Chondrocyte (in vitro differentiated cells): ENCODE results near the gene FAF1. TPM values are rescaled to one million over a fixed set of nuclear protein-coding genes. Genes with fewer than 3 reads are reported as not detected.

Experiments
- DNase-seq: peaks from one replicate; pipeline ENCODE4 v3.0.0; 2021; ENCODE audit warnings: mixed read lengths, low spot score
- H3K27ac Mint-ChIP-seq: one replicate; pipeline ENCODE4 v1.8.0; 2021; ENCODE audit warnings: mild to moderate bottlenecking, moderate library complexity, mixed read lengths; ENCODE audit not compliant: unreplicated experiment
- H3K27me3 Mint-ChIP-seq: 2 replicates; pipeline ENCODE4 v1.8.0; 2021; ENCODE audit warnings: low read depth, mixed read lengths
- H3K36me3 Mint-ChIP-seq: 2 replicates; pipeline ENCODE4 v1.8.0; 2021; ENCODE audit warnings: low read depth, mixed read lengths
- H3K4me1 Mint-ChIP-seq: 2 replicates; pipeline ENCODE4 v1.8.0; 2021; ENCODE audit warnings: low read depth, mild to moderate bottlenecking, mixed read lengths
- H3K4me3 Mint-ChIP-seq: one replicate; pipeline ENCODE4 v1.8.0; 2021; ENCODE audit warnings: mild to moderate bottlenecking, moderate library complexity, mixed read lengths; ENCODE audit not compliant: unreplicated experiment
- H3K9me3 Mint-ChIP-seq: 2 replicates; pipeline ENCODE4 v1.8.0; 2021; ENCODE audit warnings: low read depth, mixed read lengths
- total RNA-seq: library from RNA; stranded (reverse); gene quantifications from 3 replicates; pipeline ENCODE4 v1.2.1, GENCODE V29; 2021
- TF ChIP-seq, protein P1 (sequence below): fragments of 200-600 bp; sonication (generic); IDR thresholded peaks from 2 replicates; pipeline ENCODE4 v1.5.0; 2021; ENCODE audit warnings: antibody characterized with exemption, mild to moderate bottlenecking, moderate library complexity

FAF1 gene
- total RNA-seq, 1 donor from 2014 or later, result 38.7 TPM

- Mint-ChIP-seq H3K27me3 (no peaks in the 10 kb centered on the region), H3K9me3 (no peaks in the 10 kb centered on the region), H3K27ac (no peak overlapping the region), H3K36me3 (no peaks in the 10 kb centered on the region), H3K4me3 (no peak overlapping the region), H3K4me1 (peaks cover 18% of the 10 kb centered on the region)
- DNase-seq, result no peak
- TF ChIP-seq, protein P1, sequence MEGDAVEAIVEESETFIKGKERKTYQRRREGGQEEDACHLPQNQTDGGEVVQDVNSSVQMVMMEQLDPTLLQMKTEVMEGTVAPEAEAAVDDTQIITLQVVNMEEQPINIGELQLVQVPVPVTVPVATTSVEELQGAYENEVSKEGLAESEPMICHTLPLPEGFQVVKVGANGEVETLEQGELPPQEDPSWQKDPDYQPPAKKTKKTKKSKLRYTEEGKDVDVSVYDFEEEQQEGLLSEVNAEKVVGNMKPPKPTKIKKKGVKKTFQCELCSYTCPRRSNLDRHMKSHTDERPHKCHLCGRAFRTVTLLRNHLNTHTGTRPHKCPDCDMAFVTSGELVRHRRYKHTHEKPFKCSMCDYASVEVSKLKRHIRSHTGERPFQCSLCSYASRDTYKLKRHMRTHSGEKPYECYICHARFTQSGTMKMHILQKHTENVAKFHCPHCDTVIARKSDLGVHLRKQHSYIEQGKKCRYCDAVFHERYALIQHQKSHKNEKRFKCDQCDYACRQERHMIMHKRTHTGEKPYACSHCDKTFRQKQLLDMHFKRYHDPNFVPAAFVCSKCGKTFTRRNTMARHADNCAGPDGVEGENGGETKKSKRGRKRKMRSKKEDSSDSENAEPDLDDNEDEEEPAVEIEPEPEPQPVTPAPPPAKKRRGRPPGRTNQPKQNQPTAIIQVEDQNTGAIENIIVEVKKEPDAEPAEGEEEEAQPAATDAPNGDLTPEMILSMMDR, result peak; percentile 72
Measured at GRCh38 chr1:50605186-50605875, 354.7 kb downstream of the FAF1 start.

- no peak for DNase-seq
- H3K4me3 Mint-ChIP-seq, result no peak overlapping the region
- TF ChIP-seq, protein P1, result no peak
- H3K4me1 Mint-ChIP-seq, result peaks cover 18% of the 10 kb centered on the region
- no peaks in the 10 kb centered on the region for H3K9me3 Mint-ChIP-seq
- no peak overlapping the region for H3K27ac Mint-ChIP-seq
- no peaks in the 10 kb centered on the region for H3K36me3 Mint-ChIP-seq
- H3K27me3 Mint-ChIP-seq, result no peaks in the 10 kb centered on the region
Measured at GRCh38 chr1:50604580-50604979, 355.5 kb downstream of the FAF1 start.

GRCh38 chr1:50603274-50604271 lies 356.5 kb downstream of the FAF1 start:
- Mint-ChIP-seq H3K27me3 (no peaks in the 10 kb centered on the region), H3K27ac (peak overlapping the region; percentile 8), H3K36me3 (no peaks in the 10 kb centered on the region), H3K4me1 (peaks cover 18% of the 10 kb centered on the region), H3K9me3 (no peaks in the 10 kb centered on the region), H3K4me3 (no peak overlapping the region)
- TF ChIP-seq, protein P1, result no peak
- no peak for DNase-seq

DNA sequence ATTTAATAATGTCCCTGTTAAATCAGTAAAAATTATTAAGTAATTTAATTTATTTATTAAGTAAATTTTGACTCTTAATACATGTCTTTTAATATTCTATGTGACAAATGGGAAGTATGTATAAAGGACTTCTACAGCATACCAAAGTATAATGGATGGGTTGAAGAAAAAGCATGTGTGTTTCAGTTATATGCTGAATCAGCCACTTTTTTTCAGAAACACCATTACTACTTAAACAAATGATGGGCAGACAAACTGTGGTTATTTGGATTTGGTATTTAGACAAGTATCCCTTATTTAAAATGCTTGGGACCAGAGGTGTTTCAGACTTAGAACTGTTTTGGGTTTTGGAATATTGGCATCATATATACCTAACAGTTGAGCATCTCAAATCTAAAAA lies 360.5 kb downstream of the FAF1 start:
- Mint-ChIP-seq H3K4me1 (peaks cover 18% of the 10 kb centered on the region), H3K27ac (no peak overlapping the region), H3K27me3 (no peaks in the 10 kb centered on the region), H3K4me3 (no peak overlapping the region), H3K36me3 (no peaks in the 10 kb centered on the region), H3K9me3 (no peaks in the 10 kb centered on the region)
- TF ChIP-seq, protein P1, result no peak
- no peak for DNase-seq

- TF ChIP-seq, protein P1, result no peak
- peaks cover 3% of the 10 kb centered on the region for H3K36me3 Mint-ChIP-seq
- H3K9me3 Mint-ChIP-seq, result no peaks in the 10 kb centered on the region
- no peak overlapping the region for H3K27ac Mint-ChIP-seq
- no peaks in the 10 kb centered on the region for H3K4me1 Mint-ChIP-seq
- no peak for DNase-seq
- H3K4me3 Mint-ChIP-seq, result no peak overlapping the region
- H3K27me3 Mint-ChIP-seq, result no peaks in the 10 kb centered on the region
Measured at GRCh38 chr1:50595874-50596273, 364.2 kb downstream of the FAF1 start.
